B cell (primary cell): ENCODE data around the gene IL11. TPM values are rescaled to one million over a fixed set of nuclear protein-coding genes. Genes with fewer than 3 reads are reported as not detected.

Experiments
- ATAC-seq: fragments of 200-7000 bp; cut with Tn5 transposase; one replicate; pipeline ENCODE4 v1.10.0; 2021; ENCODE audit warnings: low read depth, mild to moderate bottlenecking, moderate number of reproducible peaks, moderate library complexity
- CTCF ChIA-PET: fragments of 350-600 bp; sonication (Branson Sonifier 250); formaldehyde crosslinking; loops from one replicate; lab custom pipeline; 2021; ENCODE audit warnings: antibody characterized with exemption, inconsistent platforms; lab: Charles Lee
- POLR2A ChIA-PET: fragments of 350-600 bp; sonication (Branson Sonifier 250); formaldehyde crosslinking; loops from one replicate; lab custom pipeline; 2021; ENCODE audit warnings: antibody characterized with exemption; lab: Charles Lee
- DNase-seq: peaks from one replicate; pipeline ENCODE4 v3.0.0; 2013
- H2AFZ ChIP-seq: 2 replicates; pipeline ENCODE4 v1.6.1; 2012; ENCODE audit warnings: mild to moderate bottlenecking, low read depth, low read length; ENCODE audit not compliant: insufficient read depth, poor library complexity, severe bottlenecking
- H3K27ac ChIP-seq, 2 donors: 1 replicate in 1 of 2; 2 replicates in 1 of 2; pipeline ENCODE4 v1.5.1; 2012 to 2013; ENCODE audit warnings: low read length in 2 of 2, mild to moderate bottlenecking in 2 of 2, moderate library complexity in 1 of 2
- H3K27me3 ChIP-seq, 4 experiments: fragments of 200-600 bp in 1 of 4; sonication (generic) in 1 of 4; replicated peaks in 1 of 4; 1 replicate in 2 of 4; 2 replicates in 2 of 4; pipeline versions ENCODE4 v1.6.1 to v1.7.0; 2013 to 2016; ENCODE audit warnings: low read length in 3 of 4, mild to moderate bottlenecking in 2 of 4, mixed read lengths in 1 of 4, moderate library complexity in 1 of 4; ENCODE audit not compliant: insufficient read depth in 4 of 4, control insufficient read depth in 3 of 4; ENCODE audit errors: control extremely low read depth in 1 of 4
- H3K36me3 ChIP-seq, 2 experiments: replicated peaks in 1 of 2; 1 replicate in 1 of 2; 2 replicates in 1 of 2; pipeline versions ENCODE4 v1.6.1 to v1.7.1; 2013; ENCODE audit warnings: low read length in 1 of 2; ENCODE audit not compliant: insufficient read depth in 2 of 2, control insufficient read depth in 1 of 2; ENCODE audit errors: control extremely low read depth in 1 of 2, extremely low read depth in 1 of 2
- H3K4me1 ChIP-seq, 2 donors: fragments of 200-600 bp in 1 of 2; sonication (generic) in 1 of 2; 1 replicate in 1 of 2; 2 replicates in 1 of 2; pipeline versions ENCODE4 v1.5.1 to v1.6.1; 2013 to 2017; ENCODE audit warnings: low read length in 2 of 2; ENCODE audit not compliant: control insufficient read depth in 2 of 2, insufficient read depth in 2 of 2
- H3K4me2 ChIP-seq: replicated peaks from 2 replicates; pipeline ENCODE3; 2012; ENCODE audit warnings: mild to moderate bottlenecking, low read depth, low read length; ENCODE audit not compliant: poor library complexity, severe bottlenecking
- H3K4me3 ChIP-seq, 5 experiments: fragments of 200-600 bp in 1 of 5; sonication (generic) in 1 of 5; 1 replicate in 3 of 5; 2 replicates in 2 of 5; pipeline versions ENCODE4 v1.5.1 to v1.7.0; 2011 to 2016; ENCODE audit warnings: low read length in 4 of 5, mild to moderate bottlenecking in 4 of 5, low read depth in 2 of 5, control low read depth in 1 of 5, moderate library complexity in 1 of 5; ENCODE audit not compliant: insufficient read depth in 1 of 5; ENCODE audit errors: control extremely low read depth in 1 of 5, extremely low read depth in 1 of 5
- H3K79me2 ChIP-seq: fragments of 200-600 bp; sonication (generic); one replicate; pipeline ENCODE4 v1.6.0; 2016; ENCODE audit warnings: low read length; ENCODE audit not compliant: control insufficient read depth, insufficient read depth
- H3K9ac ChIP-seq: fragments of 200-600 bp; sonication (generic); 2 replicates; pipeline ENCODE4 v1.6.1; 2017; ENCODE audit warnings: mild to moderate bottlenecking, low read length, moderate library complexity
- H3K9me3 ChIP-seq, 3 donors: one replicate each; pipeline versions ENCODE4 v1.6.1 to v1.7.1; 2013; ENCODE audit warnings: low read length in 2 of 3; ENCODE audit not compliant: control insufficient read depth in 2 of 3, insufficient read depth in 1 of 3; ENCODE audit errors: control extremely low read depth in 1 of 3
- H4K20me1 ChIP-seq: 2 replicates; pipeline ENCODE4 v1.6.0; 2012; ENCODE audit warnings: mild to moderate bottlenecking, low read length; ENCODE audit not compliant: insufficient read depth, control insufficient read depth, poor library complexity, severe bottlenecking
- H3K27ac Mint-ChIP-seq: one replicate; pipeline ENCODE4 v1.8.0; 2021; ENCODE audit warnings: mixed read lengths
- H3K27me3 Mint-ChIP-seq: one replicate; pipeline ENCODE4 v1.8.0; 2021; ENCODE audit warnings: mixed read lengths
- H3K4me1 Mint-ChIP-seq: one replicate; pipeline ENCODE4 v1.8.0; 2021; ENCODE audit warnings: mixed read lengths
- H3K4me3 Mint-ChIP-seq: one replicate; pipeline ENCODE4 v1.8.0; 2021; ENCODE audit warnings: mixed read lengths
- H3K9me3 Mint-ChIP-seq: one replicate; pipeline ENCODE4 v1.8.0; 2022; ENCODE audit warnings: mixed read lengths; ENCODE audit not compliant: insufficient read depth
- CTCF ChIP-seq: fragments of 200-600 bp; IDR thresholded peaks from one replicate; pipeline ENCODE4 v1.8.0; 2022; ENCODE audit warnings: antibody characterized with exemption, mild to moderate bottlenecking
- EZH2 ChIP-seq: IDR thresholded peaks from 2 replicates; pipeline ENCODE4 v1.6.1; 2012; ENCODE audit warnings: borderline replicate concordance, low read depth, mild to moderate bottlenecking, moderate library complexity, low read length; ENCODE audit not compliant: insufficient read depth, poor library complexity, severe bottlenecking
- WGBS: methylation state at CpG from one replicate; pipeline ENCODE4 v1.1.5; 2013; ENCODE audit warnings: missing lambda C conversion rate; ENCODE audit not compliant: insufficient coverage; 5-methylcytosine and 5-hydroxymethylcytosine counted together
- intact Hi-C: fragments of 100-400 bp; cut with micrococcal nuclease; formaldehyde crosslinking; loops from one replicate; pipeline ENCODE4 v1.10.0; 2022
- polyA plus RNA-seq: library from polyadenylated mRNA; depleted of rRNA; stranded (reverse); fragments of >200 nt; gene quantifications from 2 replicates; pipeline ENCODE4 v1.2.3, GENCODE V29; 2012
- total RNA-seq, 2 donors: library from RNA; stranded (reverse); fragments of 120-200 nt in 1 of 2; gene quantifications; 1 replicate in 1 of 2; 2 replicates in 1 of 2; pipeline versions ENCODE4 v1.2.3 to v1.2.4, GENCODE V29; 2013 to 2022

The IL11 gene
- total and polyA plus RNA-seq, 2 donors (not counting 1 experiment from before 2014, with no cell fraction given): not detected

GRCh38 chr19:55341595-55342531, 28.4 kb downstream of the IL11 start:
- 96% methylated on average over 43 of the region's 50 CpGs for WGBS
- no peaks in the 10 kb centered on the region for H3K9me3 Mint-ChIP-seq
- peaks cover 0 to 22% (median 9%) of the 10 kb centered on the region in 4 experiments for H3K27me3 ChIP-seq
- H3K27ac ChIP-seq: no peak overlapping the region
- no peak overlapping the region for H3K9ac ChIP-seq
- ATAC-seq (no peak), DNase-seq (no peak)
- no peaks in the 10 kb centered on the region for H4K20me1 ChIP-seq
- H3K27me3 Mint-ChIP-seq: peaks cover 7% of the 10 kb centered on the region
- CTCF ChIA-PET: no interaction called here
- POLR2A ChIA-PET: no interaction called here
- H3K4me3 Mint-ChIP-seq: peak overlapping the region; percentile 57
- peaks cover 17% of the 10 kb centered on the region for H3K79me2 ChIP-seq
- no peak overlapping the region for H3K4me3 ChIP-seq
- H3K9me3 ChIP-seq: peaks cover 0 to 7% (median 0%) of the 10 kb centered on the region in 3 donors
- intact Hi-C loops: no loop called here
- peak overlapping the region; percentile 99 for H3K4me2 ChIP-seq
- H3K4me1 Mint-ChIP-seq: peaks cover 20% of the 10 kb centered on the region
- H3K36me3 ChIP-seq: peaks cover 0 to 10% of the 10 kb centered on the region in 2 experiments
- H3K4me1 ChIP-seq: peaks cover 16 to 28% of the 10 kb centered on the region in 2 donors
- H2AFZ ChIP-seq: no peak overlapping the region
- no peak overlapping the region for H3K27ac Mint-ChIP-seq
- TF ChIP-seq CTCF (no peak), EZH2 (no peak)

- TF ChIP-seq EZH2 (no peak), CTCF (no peak)
- DNase-seq: no peak
- Mint-ChIP-seq H3K27me3 (peaks cover 12% of the 10 kb centered on the region), H3K4me1 (peaks cover 20% of the 10 kb centered on the region), H3K27ac (no peak overlapping the region), H3K4me3 (peak overlapping the region; percentile 84), H3K9me3 (no peaks in the 10 kb centered on the region)
- ATAC-seq: no peak
- CTCF ChIA-PET: no interaction called here
- peaks cover 16 to 28% of the 10 kb centered on the region in 2 donors for H3K4me1 ChIP-seq
- peaks cover 17% of the 10 kb centered on the region for H3K79me2 ChIP-seq
- H3K4me2 ChIP-seq: peak overlapping the region; percentile 99
- H3K9me3 ChIP-seq: peaks cover 0 to 7% (median 0%) of the 10 kb centered on the region in 3 donors
- POLR2A ChIA-PET: interaction anchor here (0.7 kb wide), 1 partner anchor 254 kb away, joined by 8 read pairs; no protein-coding TSS in a partner anchor
- H3K36me3 ChIP-seq: peaks cover 0 to 10% of the 10 kb centered on the region in 2 experiments
- H3K27me3 ChIP-seq: peaks cover 0 to 23% (median 9%) of the 10 kb centered on the region in 4 experiments
- peak overlapping the region in 3 of 5 experiments; percentile 15 to 81 (median 59) for H3K4me3 ChIP-seq
- no peak overlapping the region for H3K27ac ChIP-seq
- intact Hi-C loops: no loop called here
- no peaks in the 10 kb centered on the region for H4K20me1 ChIP-seq
- WGBS: 1% methylated on average over 8 of the region's 15 CpGs
- peak overlapping the region; percentile 74 for H3K9ac ChIP-seq
- peak overlapping the region; percentile 38 for H2AFZ ChIP-seq
Measured at GRCh38 chr19:55341171-55341588, 29.1 kb downstream of the IL11 start.
